OCI-LY1 (cell line): ENCODE data around the gene RNF13.
A peak's percentile ranks its signal among the peaks of the same experiment; 100 is the strongest.
"Not testable (repeated sequence)": the region's sequence is repeated elsewhere in the genome, so short reads cannot be mapped to it uniquely, and the experiment has no call there.

ENCODE experiments used
- H2AFZ ChIP-seq: fragments of 200-600 bp; sonication (generic), shearing (Covaris generic); 2 replicates; pipeline ENCODE4 v1.6.0; 2014; ENCODE audit warnings: antibody characterized with exemption, mild to moderate bottlenecking, low read length
- H3F3A ChIP-seq: fragments of 200-600 bp; sonication (generic), shearing (Covaris generic); 2 replicates; pipeline ENCODE4 v1.6.0; 2014; ENCODE audit warnings: mild to moderate bottlenecking, antibody characterized with exemption, low read length, moderate library complexity; ENCODE audit not compliant: insufficient read depth
- H3K27ac ChIP-seq: fragments of 200-600 bp; sonication (generic); 2 replicates; pipeline ENCODE4 v1.5.1; 2014; ENCODE audit warnings: low read length, mixed run types, mild to moderate bottlenecking, low read depth; ENCODE audit not compliant: poor library complexity, severe bottlenecking
- H3K27me3 ChIP-seq: fragments of 200-600 bp; sonication (generic); 2 replicates; pipeline ENCODE4 v1.6.0; 2014; ENCODE audit warnings: antibody characterized with exemption, mild to moderate bottlenecking, low read length, moderate library complexity; ENCODE audit not compliant: insufficient read depth
- H3K36me3 ChIP-seq: fragments of 200-600 bp; sonication (generic); 2 replicates; pipeline ENCODE4 v1.6.1; 2014; ENCODE audit warnings: mild to moderate bottlenecking, antibody characterized with exemption, low read length, moderate library complexity, mixed read lengths; ENCODE audit not compliant: insufficient read depth
- H3K4me1 ChIP-seq: fragments of 200-600 bp; sonication (generic); 2 replicates; pipeline ENCODE4 v1.5.1; 2014; ENCODE audit warnings: mild to moderate bottlenecking, low read length, moderate library complexity; ENCODE audit not compliant: insufficient read depth, severe bottlenecking
- H3K4me2 ChIP-seq: fragments of 200-600 bp; sonication (generic), shearing (Covaris generic); 2 replicates; pipeline ENCODE4 v1.6.1; 2014; ENCODE audit warnings: low read length
- H3K4me3 ChIP-seq: fragments of 200-600 bp; sonication (generic); 2 replicates; pipeline ENCODE4 v1.5.1; 2014; ENCODE audit warnings: low read length, low read depth, mild to moderate bottlenecking, mixed read lengths; ENCODE audit not compliant: poor library complexity, severe bottlenecking
- H3K79me2 ChIP-seq: fragments of 200-600 bp; shearing (Covaris generic); 2 replicates; pipeline ENCODE4 v1.6.1; 2016; ENCODE audit warnings: mixed run types, low read length, mixed read lengths; ENCODE audit not compliant: insufficient read depth
- H3K9ac ChIP-seq: fragments of 200-600 bp; sonication (generic), shearing (Covaris generic); 2 replicates; pipeline ENCODE4 v1.6.1; 2014; ENCODE audit warnings: mild to moderate bottlenecking, low read length, mixed read lengths
- H3K9me2 ChIP-seq: fragments of 200-600 bp; sonication (generic), shearing (Covaris generic); 2 replicates; pipeline ENCODE4 v1.6.1; 2014; ENCODE audit warnings: low read depth, mild to moderate bottlenecking, low read length, mixed read lengths
- H3K9me3 ChIP-seq: fragments of 200-600 bp; shearing (Covaris generic); 2 replicates; pipeline ENCODE4 v1.6.1; 2014; ENCODE audit warnings: low read length, mixed read lengths
- H4K20me1 ChIP-seq: fragments of 200-600 bp; sonication (generic), shearing (Covaris generic); 2 replicates; pipeline ENCODE4 v1.6.0; 2016; ENCODE audit warnings: mild to moderate bottlenecking, low read length; ENCODE audit not compliant: insufficient read depth
- CTCF ChIP-seq: fragments of 200-600 bp; sonication (generic), shearing (Covaris generic); IDR thresholded peaks from 2 replicates; pipeline ENCODE4 v1.5.1; 2017; ENCODE audit warnings: mild to moderate bottlenecking, antibody characterized with exemption, low read length, moderate library complexity, mixed read lengths
- EZH2 ChIP-seq: fragments of 200-600 bp; sonication (generic), shearing (Covaris generic); IDR thresholded peaks from 2 replicates; pipeline ENCODE4 v1.8.0; 2017; ENCODE audit warnings: borderline replicate concordance, mixed run types, mild to moderate bottlenecking, antibody characterized with exemption, low read length, moderate library complexity, mixed read lengths

RNF13 gene

GRCh38 chr3:149879872-149880271 is 66.9 kb downstream of the RNF13 start:
- H3K9me3 ChIP-seq, result no peaks in the 10 kb centered on the region
- no peak for TF ChIP-seq EZH2
- peak; percentile 95 for TF ChIP-seq CTCF
- H4K20me1 ChIP-seq, result no peaks in the 10 kb centered on the region
- H3K27ac ChIP-seq, result no peak overlapping the region
- no peak overlapping the region for H3K9ac ChIP-seq
- H3K36me3 ChIP-seq, result no peaks in the 10 kb centered on the region
- H3K9me2 ChIP-seq, result no peaks in the 10 kb centered on the region
- H3K4me2 ChIP-seq, result no peak overlapping the region
- no peaks in the 10 kb centered on the region for H3K79me2 ChIP-seq
- no peak overlapping the region for H3K4me3 ChIP-seq
- H3K4me1 ChIP-seq, result no peaks in the 10 kb centered on the region
- no peaks in the 10 kb centered on the region for H3F3A ChIP-seq
- H2AFZ ChIP-seq, result no peak overlapping the region
- H3K27me3 ChIP-seq, result no peaks in the 10 kb centered on the region

GRCh38 chr3:149881879-149882278 is 68.9 kb downstream of the RNF13 start:
- peaks cover 1% of the 10 kb centered on the region; the same call in 1 of the 2 replicates for H3K36me3 ChIP-seq
- H3K9me2 ChIP-seq, result no peaks in the 10 kb centered on the region
- no peak overlapping the region for H2AFZ ChIP-seq
- no peak overlapping the region for H3K27ac ChIP-seq
- TF ChIP-seq EZH2, result no peak
- no peak for TF ChIP-seq CTCF
- H3K4me1 ChIP-seq, result no peaks in the 10 kb centered on the region
- no peaks in the 10 kb centered on the region for H3K79me2 ChIP-seq
- H4K20me1 ChIP-seq, result no peaks in the 10 kb centered on the region
- H3K4me3 ChIP-seq, result no peak overlapping the region
- H3K9me3 ChIP-seq, result no peaks in the 10 kb centered on the region
- no peak overlapping the region for H3K9ac ChIP-seq
- no peaks in the 10 kb centered on the region for H3F3A ChIP-seq
- no peaks in the 10 kb centered on the region for H3K27me3 ChIP-seq
- no peak overlapping the region for H3K4me2 ChIP-seq

- Histone ChIP-seq H3K4me2 (no peak overlapping the region), H3K79me2 (no peaks in the 10 kb centered on the region), H3K36me3 (peaks cover 4% of the 10 kb centered on the region; the same call in 1 of the 2 replicates), H3K4me1 (no peaks in the 10 kb centered on the region), H3K9me3 (no peaks in the 10 kb centered on the region), H3K9me2 (no peaks in the 10 kb centered on the region), H3K9ac (no peak overlapping the region), H3K27me3 (no peaks in the 10 kb centered on the region), H3K27ac (no peak overlapping the region), H4K20me1 (no peaks in the 10 kb centered on the region), H3F3A (no peaks in the 10 kb centered on the region), H2AFZ (no peak overlapping the region), H3K4me3 (no peak overlapping the region)
- TF ChIP-seq CTCF (no peak), EZH2 (no peak)
These were observed 70.1 kb downstream of the RNF13 start for GRCh38 chr3:149883134-149883533.

- H3K4me1 ChIP-seq, H3K9me3 ChIP-seq, H3K27ac ChIP-seq, H3K4me2 ChIP-seq, H2AFZ ChIP-seq, H3F3A ChIP-seq, H3K9me2 ChIP-seq, H3K4me3 ChIP-seq, H4K20me1 ChIP-seq, H3K9ac ChIP-seq, H3K27me3 ChIP-seq, H3K79me2 ChIP-seq, H3K36me3 ChIP-seq: not testable (repeated sequence)
These were observed 70.8 kb downstream of the RNF13 start for GRCh38 chr3:149883860-149884259.

- H3K4me1 ChIP-seq, H3K9ac ChIP-seq, H3F3A ChIP-seq, H3K27me3 ChIP-seq, H3K4me2 ChIP-seq, H3K9me2 ChIP-seq, H3K27ac ChIP-seq, H2AFZ ChIP-seq, H4K20me1 ChIP-seq, H3K4me3 ChIP-seq, H3K79me2 ChIP-seq, H3K9me3 ChIP-seq, H3K36me3 ChIP-seq: not testable (repeated sequence)
These were observed 71.8 kb downstream of the RNF13 start for GRCh38 chr3:149884848-149885247.
